ENCODE measurements around the gene ABHD10. TPM values are rescaled to one million over a fixed set of nuclear protein-coding genes. Genes with fewer than 3 reads are reported as not detected.

ABHD10 gene
- total RNA-seq (34.2 and 36.2 TPM in 2 replicates), polyA plus RNA-seq (18.0 and 25.6 TPM in 2 replicates)

GRCh38 chr3:111978583-111979433, at the start of gene ABHD10:
Gene ABHD10 (plus strand): TSS chr3:111979026. CDS start chr3:111979062, 36 bp downstream.
- Histone ChIP-seq H3K27me3 (no peaks in the 10 kb centered on the region), H3K79me2 (peaks cover 41% of the 10 kb centered on the region), H2AFZ (peak within 1 kb of the TSS; percentile 72), H3K9me3 (ENCODE audit: low read depth) (no peaks in the 10 kb centered on the region), H3K27ac (peak within 1 kb of the TSS; percentile 63), H3K4me2 (peak within 1 kb of the TSS; percentile 86), H3K4me1 (ENCODE audit: insufficient read depth) (no peaks in the 10 kb centered on the region), H3K4me3 (peak within 1 kb of the TSS; percentile 43), H3K36me3 (replicated peaks; ENCODE audit: insufficient read depth, low read depth) (no peaks in the 10 kb centered on the region), H4K20me1 (ENCODE audit: insufficient read depth, poor library complexity, severe bottlenecking) (no peaks in the 10 kb centered on the region), H3K9me2 (replicated peaks; ENCODE audit: insufficient read depth) (no peaks in the 10 kb centered on the region)
- TF ChIP-seq EZH2phosphoT487 (IDR thresholded peaks at IDR 0.05; ENCODE audit: low read depth, severe bottlenecking, unreplicated experiment) = no peak
- WGBS (ENCODE audit: low lambda C conversion rate, missing lambda C conversion rate) = 3% methylated on average over 61 of the region's 61 CpGs
- DNase-seq (ENCODE audit: low spot score) = peak; percentile 99

- Histone ChIP-seq H3K4me1 (ENCODE audit: insufficient read depth) (peaks cover 19% of the 10 kb centered on the region), H3K9me3 (ENCODE audit: low read depth) (no peaks in the 10 kb centered on the region), H3K27ac (no peak overlapping the region), H3K79me2 (peaks cover 14% of the 10 kb centered on the region), H3K27me3 (no peaks in the 10 kb centered on the region), H4K20me1 (ENCODE audit: insufficient read depth, poor library complexity, severe bottlenecking) (no peaks in the 10 kb centered on the region), H2AFZ (no peak overlapping the region), H3K4me3 (no peak overlapping the region), H3K4me2 (no peak overlapping the region), H3K36me3 (replicated peaks; ENCODE audit: insufficient read depth, low read depth) (no peaks in the 10 kb centered on the region), H3K9me2 (replicated peaks; ENCODE audit: insufficient read depth) (no peaks in the 10 kb centered on the region)
- DNase-seq (ENCODE audit: low spot score) = no peak
- WGBS (ENCODE audit: low lambda C conversion rate, missing lambda C conversion rate) = 82% methylated on average over 2 of the region's 2 CpGs
- TF ChIP-seq EZH2phosphoT487 (IDR thresholded peaks at IDR 0.05; ENCODE audit: low read depth, severe bottlenecking, unreplicated experiment) (no peak), CTCF (IDR thresholded peaks at IDR 0.05; ENCODE audit: poor library complexity) (no peak), EZH2 (IDR thresholded peaks at IDR 0.05; ENCODE audit: borderline replicate concordance) (no peak)
Measured at GRCh38 chr3:111929484-111929883, 49.3 kb upstream of the ABHD10 start.

- Histone ChIP-seq H3K4me1 (ENCODE audit: insufficient read depth) (peaks cover 34% of the 10 kb centered on the region), H3K9me3 (ENCODE audit: low read depth) (no peaks in the 10 kb centered on the region), H3K36me3 (replicated peaks; ENCODE audit: insufficient read depth, low read depth) (no peaks in the 10 kb centered on the region), H3K9me2 (replicated peaks; ENCODE audit: insufficient read depth) (no peaks in the 10 kb centered on the region), H2AFZ (no peak overlapping the region), H3K4me3 (no peak overlapping the region), H4K20me1 (ENCODE audit: insufficient read depth, poor library complexity, severe bottlenecking) (no peaks in the 10 kb centered on the region), H3K4me2 (no peak overlapping the region), H3K79me2 (peaks cover 11% of the 10 kb centered on the region), H3K27me3 (no peaks in the 10 kb centered on the region), H3K27ac (no peak overlapping the region)
- WGBS (ENCODE audit: low lambda C conversion rate, missing lambda C conversion rate) = 57% methylated on average over 3 of the region's 3 CpGs
- DNase-seq (ENCODE audit: low spot score) = no peak
- TF ChIP-seq EZH2 (IDR thresholded peaks at IDR 0.05; ENCODE audit: borderline replicate concordance) = no peak
Measured at GRCh38 chr3:111932946-111933345, 45.9 kb upstream of the ABHD10 start.

GRCh38 chr3:111936191-111936841, 42.5 kb upstream of the ABHD10 start:
- no peak overlapping the region for H3K4me2 ChIP-seq
- no peaks in the 10 kb centered on the region for H3K36me3 ChIP-seq (replicated peaks; ENCODE audit: insufficient read depth, low read depth)
- no peaks in the 10 kb centered on the region for H3K9me3 ChIP-seq (ENCODE audit: low read depth)
- TF ChIP-seq EZH2 (IDR thresholded peaks at IDR 0.05; ENCODE audit: borderline replicate concordance) (no peak), EZH2phosphoT487 (IDR thresholded peaks at IDR 0.05; ENCODE audit: low read depth, severe bottlenecking, unreplicated experiment) (no peak), CTCF (IDR thresholded peaks at IDR 0.05; ENCODE audit: poor library complexity) (no peak)
- peak overlapping the region; percentile 67 for H3K27ac ChIP-seq
- H2AFZ ChIP-seq = no peak overlapping the region
- peaks cover 34% of the 10 kb centered on the region for H3K4me1 ChIP-seq (ENCODE audit: insufficient read depth)
- no peaks in the 10 kb centered on the region for H4K20me1 ChIP-seq (ENCODE audit: insufficient read depth, poor library complexity, severe bottlenecking)
- H3K27me3 ChIP-seq = no peaks in the 10 kb centered on the region
- H3K9me2 ChIP-seq (replicated peaks; ENCODE audit: insufficient read depth) = no peaks in the 10 kb centered on the region
- H3K4me3 ChIP-seq = no peak overlapping the region
- no peak for DNase-seq (ENCODE audit: low spot score)
- no peaks in the 10 kb centered on the region for H3K79me2 ChIP-seq

Measured in hepatocyte (in vitro differentiated cells).